Suprapubic skin (tissue), 4 donors: ENCODE results near the gene LDLR. TPM values are rescaled to one million over a fixed set of nuclear protein-coding genes. Genes with fewer than 3 reads are reported as not detected.

Experiments
- DNase-seq, 2 donors: peaks; one replicate each; pipeline ENCODE4 v3.0.0-alpha.2; 2019; ENCODE audit warnings: low spot score in 2 of 2
- H3K27ac ChIP-seq: fragments of 200-600 bp; sonication (generic); one replicate; pipeline ENCODE4 v1.5.1; 2019
- H3K27me3 ChIP-seq: fragments of 200-600 bp; sonication (generic); one replicate; pipeline ENCODE4 v1.5.1; 2019
- H3K36me3 ChIP-seq: fragments of 200-600 bp; sonication (generic); one replicate; pipeline ENCODE4 v1.5.1; 2019
- H3K4me1 ChIP-seq: fragments of 200-600 bp; sonication (generic); one replicate; pipeline ENCODE4 v1.5.1; 2019
- H3K4me3 ChIP-seq: fragments of 200-600 bp; sonication (generic); one replicate; pipeline ENCODE4 v1.5.1; 2019; ENCODE audit warnings: mild to moderate bottlenecking
- H3K9me3 ChIP-seq: fragments of 200-600 bp; sonication (generic); one replicate; pipeline ENCODE4 v1.5.1; 2019
- CTCF ChIP-seq, 2 donors: fragments of 200-600 bp in 1 of 2; fragments of 450-650 bp in 1 of 2; sonication (generic) in 1 of 2; IDR thresholded peaks; one replicate each; pipeline ENCODE4 v1.5.1; 2016 to 2019; ENCODE audit warnings: antibody characterized with exemption in 2 of 2, mild to moderate bottlenecking in 1 of 2, moderate library complexity in 1 of 2
- EP300 ChIP-seq: sonication (generic); formaldehyde crosslinking; IDR thresholded peaks from one replicate; pipeline ENCODE4 v1.6.1; 2017; ENCODE audit warnings: antibody characterized with exemption
- POLR2A ChIP-seq, 2 donors: fragments of 450-650 bp; IDR thresholded peaks; one replicate each; pipeline ENCODE4 v1.6.1; 2017; ENCODE audit warnings: antibody characterized with exemption in 2 of 2, mild to moderate bottlenecking in 2 of 2, moderate library complexity in 2 of 2
- POLR2AphosphoS5 ChIP-seq, 3 donors: sonication (generic); formaldehyde crosslinking; IDR thresholded peaks; one replicate each; pipeline ENCODE4 v1.6.1; 2017; ENCODE audit warnings: antibody characterized with exemption in 3 of 3
- WGBS: methylation state at CpG from one replicate; pipeline ENCODE4 v1.1.5; 2018; 5-methylcytosine and 5-hydroxymethylcytosine counted together
- total RNA-seq, 4 donors: library from RNA; depleted of rRNA; stranded (reverse); fragments of >200 nt; gene quantifications; one replicate each; pipeline ENCODE4 v1.1.0, GENCODE V29; 2016

Gene LDLR
- total RNA-seq, 4 donors from 2014 or later, result 48.1 to 174 (median 119) TPM

GRCh38 chr19:11171144-11171543 lies 81.9 kb downstream of the LDLR start:
- TF ChIP-seq CTCF (IDR thresholded peaks at IDR 0.05) (no peak), POLR2A (IDR thresholded peaks at IDR 0.05) (no peak), POLR2AphosphoS5 (IDR thresholded peaks at IDR 0.05) (no peak), EP300 (no peak)
- Histone ChIP-seq H3K36me3 (peaks cover 78% of the 10 kb centered on the region), H3K9me3 (no peaks in the 10 kb centered on the region), H3K27ac (no peak overlapping the region), H3K4me1 (peaks cover 16% of the 10 kb centered on the region), H3K27me3 (no peaks in the 10 kb centered on the region), H3K4me3 (no peak overlapping the region)
- DNase-seq, result no peak
- 77% methylated on average over 5 of the region's 5 CpGs for WGBS

GRCh38 chr19:11172576-11172975 lies 83.3 kb downstream of the LDLR start:
- no peak for DNase-seq
- Histone ChIP-seq H3K27me3 (no peaks in the 10 kb centered on the region), H3K27ac (no peak overlapping the region), H3K9me3 (no peaks in the 10 kb centered on the region), H3K4me1 (peaks cover 8% of the 10 kb centered on the region), H3K4me3 (no peak overlapping the region), H3K36me3 (peaks cover 86% of the 10 kb centered on the region)
- 81% methylated on average over 5 of the region's 6 CpGs for WGBS
- TF ChIP-seq POLR2A (IDR thresholded peaks at IDR 0.05) (no peak), CTCF (IDR thresholded peaks at IDR 0.05) (no peak), EP300 (no peak), POLR2AphosphoS5 (IDR thresholded peaks at IDR 0.05) (no peak)

GRCh38 chr19:11173516-11174155 lies 84.4 kb downstream of the LDLR start:
- WGBS, result 78% methylated on average over 5 of the region's 8 CpGs
- DNase-seq, result no peak
- Histone ChIP-seq H3K27me3 (no peaks in the 10 kb centered on the region), H3K27ac (no peak overlapping the region), H3K9me3 (no peaks in the 10 kb centered on the region), H3K4me3 (no peak overlapping the region), H3K4me1 (peaks cover 8% of the 10 kb centered on the region), H3K36me3 (peaks cover 88% of the 10 kb centered on the region)
- TF ChIP-seq CTCF (IDR thresholded peaks at IDR 0.05), result no peak
- TF ChIP-seq POLR2AphosphoS5 (IDR thresholded peaks at IDR 0.05), result no peak
- TF ChIP-seq POLR2A (IDR thresholded peaks at IDR 0.05), result no peak
- TF ChIP-seq EP300, result no peak

GRCh38 chr19:11174336-11174735 lies 85.1 kb downstream of the LDLR start:
- Histone ChIP-seq H3K9me3 (no peaks in the 10 kb centered on the region), H3K4me1 (peaks cover 7% of the 10 kb centered on the region), H3K27ac (no peak overlapping the region), H3K4me3 (no peak overlapping the region), H3K36me3 (peaks cover 81% of the 10 kb centered on the region), H3K27me3 (no peaks in the 10 kb centered on the region)
- WGBS, result 95% methylated on average over 26 of the region's 27 CpGs
- DNase-seq, result no peak
- no peak for TF ChIP-seq POLR2A (IDR thresholded peaks at IDR 0.05)
- no peak for TF ChIP-seq POLR2AphosphoS5 (IDR thresholded peaks at IDR 0.05)
- TF ChIP-seq EP300, result no peak
- no peak for TF ChIP-seq CTCF (IDR thresholded peaks at IDR 0.05)

- H3K9me3 ChIP-seq, result no peaks in the 10 kb centered on the region
- H3K27me3 ChIP-seq, result no peaks in the 10 kb centered on the region
- peaks cover 66% of the 10 kb centered on the region for H3K36me3 ChIP-seq
- H3K27ac ChIP-seq, result no peak overlapping the region
- H3K4me1 ChIP-seq, result peaks cover 17% of the 10 kb centered on the region
- no peak for TF ChIP-seq POLR2A (IDR thresholded peaks at IDR 0.05)
- TF ChIP-seq EP300, result no peak
- TF ChIP-seq CTCF (IDR thresholded peaks at IDR 0.05), result no peak
- no peak for TF ChIP-seq POLR2AphosphoS5 (IDR thresholded peaks at IDR 0.05)
- 93% methylated on average over 6 of the region's 7 CpGs for WGBS
- no peak overlapping the region for H3K4me3 ChIP-seq
- no peak for DNase-seq
These were observed 86.7 kb downstream of the LDLR start for GRCh38 chr19:11175920-11176319.
